ENCODE results near the gene GOLGA6D.
"Not testable (repeated sequence)": the region's sequence is repeated elsewhere in the genome, so short reads cannot be mapped to it uniquely, and the experiment has no call there.

GRCh38 chr15:75343953-75344352, 61.3 kb downstream of the GOLGA6D start:
- TF ChIP-seq POLR2A (IDR thresholded peaks at IDR 0.05; ENCODE audit: extremely low read depth, insufficient read length); CTCF (IDR thresholded peaks at IDR 0.05; ENCODE audit: low read depth, low read length); MAX (IDR thresholded peaks at IDR 0.05; ENCODE audit: low read depth, low read length): not testable (repeated sequence)

Data from NB4 (cell line).